NCI-H2227 (cell line): ENCODE measurements around the gene FSTL4.

ENCODE experiments used
- DNase-seq: peaks from one replicate; lab custom pipeline; 2025; ENCODE audit not compliant: unreplicated experiment; lab: John Stamatoyannopoulos, UW

FSTL4 gene

GRCh38 chr5:133520991-133521706, 91.2 kb downstream of the FSTL4 start:
- DNase-seq: no peak

- DNase-seq: no peak
Observed at GRCh38 chr5:133520062-133520461, 92.3 kb downstream of the FSTL4 start.

- no peak for DNase-seq
Observed at GRCh38 chr5:133519191-133519590, 93.2 kb downstream of the FSTL4 start.

- DNase-seq: no peak
Observed at GRCh38 chr5:133514456-133514855, 97.9 kb downstream of the FSTL4 start.

- DNase-seq: no peak
Observed at GRCh38 chr5:133512896-133513295, 99.4 kb downstream of the FSTL4 start.

GRCh38 chr5:133511653-133512235, 100.6 kb downstream of the FSTL4 start:
- DNase-seq: no peak

- DNase-seq: no peak
Observed at GRCh38 chr5:133510634-133511262, 101.6 kb downstream of the FSTL4 start.

- no peak for DNase-seq
Observed at GRCh38 chr5:133509742-133510079, 102.6 kb downstream of the FSTL4 start.

- peak; percentile 39 for DNase-seq
Observed at GRCh38 chr5:133508845-133509741, 103.2 kb downstream of the FSTL4 start.

GRCh38 chr5:133508331-133508730, 104.0 kb downstream of the FSTL4 start:
- DNase-seq: no peak

GRCh38 chr5:133506181-133506580, 106.2 kb downstream of the FSTL4 start:
- DNase-seq: no peak

- DNase-seq: no peak
Observed at GRCh38 chr5:133503511-133503910, 108.8 kb downstream of the FSTL4 start.

- no peak for DNase-seq
Observed at GRCh38 chr5:133499895-133500294, 112.4 kb downstream of the FSTL4 start.

- no peak for DNase-seq
Observed at GRCh38 chr5:133497608-133498348, 114.6 kb downstream of the FSTL4 start.

GRCh38 chr5:133496631-133497030, 115.7 kb downstream of the FSTL4 start:
- DNase-seq: no peak

GRCh38 chr5:133494923-133495246, 117.5 kb downstream of the FSTL4 start:
- DNase-seq: no peak

GRCh38 chr5:133494232-133494922, 118.0 kb downstream of the FSTL4 start:
- no peak for DNase-seq

- no peak for DNase-seq
Observed at GRCh38 chr5:133489632-133490031, 122.7 kb downstream of the FSTL4 start.

GRCh38 chr5:133487093-133487492, 125.2 kb downstream of the FSTL4 start:
- no peak for DNase-seq

- DNase-seq: no peak
Observed at GRCh38 chr5:133485468-133485867, 126.9 kb downstream of the FSTL4 start.
